Nephron progenitor cell (in vitro differentiated cells): ENCODE measurements around the gene OPHN1.

Experiments
- DNase-seq: peaks from one replicate; pipeline ENCODE4 v3.0.0; 2021
- H3K27ac Mint-ChIP-seq: 2 replicates; pipeline ENCODE4 v1.8.0; 2021; ENCODE audit warnings: mild to moderate bottlenecking, moderate library complexity, mixed read lengths
- H3K27me3 Mint-ChIP-seq: 2 replicates; pipeline ENCODE4 v1.8.0; 2021; ENCODE audit warnings: mild to moderate bottlenecking, low read depth, mixed read lengths; ENCODE audit not compliant: poor library complexity
- H3K36me3 Mint-ChIP-seq: 2 replicates; pipeline ENCODE4 v1.8.0; 2021; ENCODE audit warnings: low read depth, mixed read lengths
- H3K4me1 Mint-ChIP-seq: 2 replicates; pipeline ENCODE4 v1.8.0; 2021; ENCODE audit warnings: mixed read lengths
- H3K4me3 Mint-ChIP-seq: 2 replicates; pipeline ENCODE4 v1.8.0; 2021; ENCODE audit warnings: mild to moderate bottlenecking, moderate library complexity, mixed read lengths
- H3K9me3 Mint-ChIP-seq: 2 replicates; pipeline ENCODE4 v1.8.0; 2021; ENCODE audit warnings: mild to moderate bottlenecking, moderate library complexity, mixed read lengths
- TF ChIP-seq, protein P1 (sequence below): fragments of 200-600 bp; sonication (generic); IDR thresholded peaks from 2 replicates; pipeline ENCODE4 v1.5.0; 2021; ENCODE audit warnings: antibody characterized with exemption

OPHN1 gene

GRCh38 chrX:68133181-68133580 lies 300.1 kb downstream of the OPHN1 start:
- H3K27me3 Mint-ChIP-seq, result no peaks in the 10 kb centered on the region
- peaks cover 21% of the 10 kb centered on the region for H3K9me3 Mint-ChIP-seq
- peaks cover 4% of the 10 kb centered on the region for H3K36me3 Mint-ChIP-seq
- no peak overlapping the region for H3K27ac Mint-ChIP-seq
- TF ChIP-seq, protein P1, sequence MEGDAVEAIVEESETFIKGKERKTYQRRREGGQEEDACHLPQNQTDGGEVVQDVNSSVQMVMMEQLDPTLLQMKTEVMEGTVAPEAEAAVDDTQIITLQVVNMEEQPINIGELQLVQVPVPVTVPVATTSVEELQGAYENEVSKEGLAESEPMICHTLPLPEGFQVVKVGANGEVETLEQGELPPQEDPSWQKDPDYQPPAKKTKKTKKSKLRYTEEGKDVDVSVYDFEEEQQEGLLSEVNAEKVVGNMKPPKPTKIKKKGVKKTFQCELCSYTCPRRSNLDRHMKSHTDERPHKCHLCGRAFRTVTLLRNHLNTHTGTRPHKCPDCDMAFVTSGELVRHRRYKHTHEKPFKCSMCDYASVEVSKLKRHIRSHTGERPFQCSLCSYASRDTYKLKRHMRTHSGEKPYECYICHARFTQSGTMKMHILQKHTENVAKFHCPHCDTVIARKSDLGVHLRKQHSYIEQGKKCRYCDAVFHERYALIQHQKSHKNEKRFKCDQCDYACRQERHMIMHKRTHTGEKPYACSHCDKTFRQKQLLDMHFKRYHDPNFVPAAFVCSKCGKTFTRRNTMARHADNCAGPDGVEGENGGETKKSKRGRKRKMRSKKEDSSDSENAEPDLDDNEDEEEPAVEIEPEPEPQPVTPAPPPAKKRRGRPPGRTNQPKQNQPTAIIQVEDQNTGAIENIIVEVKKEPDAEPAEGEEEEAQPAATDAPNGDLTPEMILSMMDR, result no peak
- H3K4me3 Mint-ChIP-seq, result no peak overlapping the region
- H3K4me1 Mint-ChIP-seq, result no peaks in the 10 kb centered on the region
- DNase-seq, result no peak

GRCh38 chrX:68132749-68133148 lies 300.5 kb downstream of the OPHN1 start:
- H3K27ac Mint-ChIP-seq, result no peak overlapping the region
- peaks cover 17% of the 10 kb centered on the region for H3K9me3 Mint-ChIP-seq
- no peak overlapping the region for H3K4me3 Mint-ChIP-seq
- no peaks in the 10 kb centered on the region for H3K4me1 Mint-ChIP-seq
- DNase-seq, result no peak
- peaks cover 4% of the 10 kb centered on the region for H3K36me3 Mint-ChIP-seq
- H3K27me3 Mint-ChIP-seq, result no peaks in the 10 kb centered on the region
- TF ChIP-seq, protein P1, result no peak

DNA sequence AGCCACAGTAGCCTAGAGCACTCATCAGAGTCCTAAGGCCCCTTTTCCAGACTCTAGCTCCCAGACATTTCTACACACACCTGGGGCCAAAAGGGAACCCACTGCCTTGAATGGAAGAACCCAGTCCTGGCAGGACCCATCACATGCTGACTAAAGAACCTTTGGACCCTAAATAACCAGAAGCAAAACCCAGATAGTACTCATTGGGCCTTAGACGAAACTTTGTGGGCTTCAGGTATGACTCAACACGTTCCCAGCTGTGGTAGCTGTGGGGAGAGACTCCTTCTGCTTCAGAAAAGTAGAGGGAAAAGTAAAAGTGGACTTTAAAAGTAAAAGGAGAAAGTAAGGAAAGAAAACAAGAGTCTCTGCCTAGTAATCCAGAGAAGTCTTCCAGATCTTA lies 311.5 kb downstream of the OPHN1 start:
- H3K27ac Mint-ChIP-seq, result no peak overlapping the region
- no peaks in the 10 kb centered on the region for H3K36me3 Mint-ChIP-seq
- H3K4me1 Mint-ChIP-seq, result no peaks in the 10 kb centered on the region
- H3K9me3 Mint-ChIP-seq, result peaks cover 9% of the 10 kb centered on the region
- no peak overlapping the region for H3K4me3 Mint-ChIP-seq
- no peaks in the 10 kb centered on the region for H3K27me3 Mint-ChIP-seq
- no peak for DNase-seq
- TF ChIP-seq, protein P1, result no peak

DNA sequence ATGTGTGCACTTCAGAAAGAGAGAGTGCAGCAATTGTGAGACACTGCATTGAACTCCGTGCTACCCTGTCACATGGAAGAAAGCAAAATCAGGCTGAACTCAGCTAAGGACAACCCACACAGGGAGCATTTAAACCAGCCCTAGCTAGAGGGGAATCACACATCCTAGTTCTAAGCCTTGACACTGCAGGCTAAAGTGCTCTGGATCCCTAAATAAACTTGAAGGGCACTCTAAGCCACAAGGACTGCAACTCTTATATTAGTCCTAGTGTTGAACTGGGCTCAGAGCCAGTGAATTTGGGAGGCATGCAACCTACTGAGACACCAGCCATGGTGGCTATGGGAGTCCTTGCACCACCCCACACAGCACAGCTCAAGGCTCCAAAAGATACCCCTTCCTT lies 311.9 kb downstream of the OPHN1 start:
- no peak overlapping the region for H3K27ac Mint-ChIP-seq
- no peak overlapping the region for H3K4me3 Mint-ChIP-seq
- H3K36me3 Mint-ChIP-seq, result no peaks in the 10 kb centered on the region
- no peaks in the 10 kb centered on the region for H3K4me1 Mint-ChIP-seq
- H3K27me3 Mint-ChIP-seq, result no peaks in the 10 kb centered on the region
- H3K9me3 Mint-ChIP-seq, result peaks cover 9% of the 10 kb centered on the region
- TF ChIP-seq, protein P1, result no peak
- no peak for DNase-seq

- Mint-ChIP-seq H3K27ac (no peak overlapping the region), H3K4me1 (no peaks in the 10 kb centered on the region), H3K9me3 (peaks cover 13% of the 10 kb centered on the region), H3K36me3 (no peaks in the 10 kb centered on the region), H3K27me3 (no peaks in the 10 kb centered on the region), H3K4me3 (no peak overlapping the region)
- TF ChIP-seq, protein P1, result no peak
- DNase-seq, result no peak
Measured at GRCh38 chrX:68115371-68115770, 317.9 kb downstream of the OPHN1 start.

DNA sequence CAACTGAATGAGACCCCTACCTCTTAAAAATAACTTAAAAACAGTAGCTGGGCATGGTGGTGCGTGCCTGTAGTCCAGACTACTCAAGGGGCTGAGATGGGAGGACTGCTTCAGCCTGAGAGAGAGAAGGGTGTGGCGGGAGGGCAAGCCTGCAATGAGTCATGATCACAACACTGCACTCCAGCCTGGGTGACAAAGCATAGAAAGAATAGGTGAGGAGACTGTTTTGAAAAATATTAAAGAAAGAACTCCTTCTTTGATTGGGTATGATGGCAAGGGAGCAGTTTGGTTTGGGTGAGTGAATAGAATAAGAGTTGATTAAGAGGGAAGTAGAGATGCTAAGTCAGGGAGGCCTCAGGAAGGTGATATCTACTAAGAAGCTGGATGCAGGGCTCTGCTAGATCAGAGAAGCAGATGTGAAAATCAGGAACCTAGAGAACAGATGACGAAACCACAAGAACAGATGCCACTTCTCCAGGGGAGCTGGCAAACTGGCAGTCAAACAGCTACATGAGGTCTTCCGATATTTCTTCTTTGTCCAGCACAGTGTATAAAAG lies 318.6 kb downstream of the OPHN1 start:
- no peak overlapping the region for H3K4me3 Mint-ChIP-seq
- no peaks in the 10 kb centered on the region for H3K4me1 Mint-ChIP-seq
- peaks cover 13% of the 10 kb centered on the region for H3K9me3 Mint-ChIP-seq
- H3K27me3 Mint-ChIP-seq, result no peaks in the 10 kb centered on the region
- no peak overlapping the region for H3K27ac Mint-ChIP-seq
- no peak for DNase-seq
- TF ChIP-seq, protein P1, result no peak
- peaks cover 3% of the 10 kb centered on the region for H3K36me3 Mint-ChIP-seq
